Transverse colon (tissue), 4 donors: ENCODE measurements around the gene TMEM156. TPM values are rescaled to one million over a fixed set of nuclear protein-coding genes. Genes with fewer than 3 reads are reported as not detected.

ENCODE experiments used
- DNase-seq: peaks from one replicate; pipeline ENCODE4 v3.0.0-alpha.2; 2019
- H3K27ac ChIP-seq, 4 donors: fragments of 200-600 bp; sonication (generic); 2 replicates each; pipeline ENCODE4 v1.5.1; 2016 to 2018; ENCODE audit warnings: inconsistent platforms in 4 of 4
- H3K27me3 ChIP-seq: fragments of 200-600 bp; sonication (generic); 2 replicates; pipeline ENCODE4 v1.5.1; 2017; ENCODE audit warnings: inconsistent platforms
- H3K36me3 ChIP-seq, 4 donors: fragments of 200-600 bp; sonication (generic); 2 replicates each; pipeline ENCODE4 v1.5.1; 2017 to 2019; ENCODE audit warnings: inconsistent platforms in 4 of 4
- H3K4me1 ChIP-seq, 4 donors: fragments of 200-600 bp; sonication (generic); 2 replicates each; pipeline ENCODE4 v1.5.1; 2017 to 2020; ENCODE audit warnings: inconsistent platforms in 4 of 4
- H3K4me3 ChIP-seq, 4 donors: fragments of 200-600 bp; sonication (generic); 1 replicate in 1 of 4; 2 replicates in 3 of 4; pipeline versions ENCODE4 v1.5.1 to v1.6.1; 2017 to 2019; ENCODE audit warnings: inconsistent platforms in 4 of 4
- H3K9me3 ChIP-seq, 2 donors: fragments of 200-600 bp; sonication (generic); 2 replicates each; pipeline ENCODE4 v1.5.1; 2017 to 2019; ENCODE audit warnings: inconsistent platforms in 2 of 2
- CTCF ChIP-seq, 5 experiments: fragments of 200-600 bp in 3 of 5; fragments of 450-650 bp in 2 of 5; sonication (generic) in 3 of 5; IDR thresholded peaks; 1 replicate in 2 of 5; 2 replicates in 3 of 5; pipeline ENCODE4 v1.5.1; 2016 to 2017; ENCODE audit warnings: antibody characterized with exemption in 5 of 5, inconsistent platforms in 3 of 5, mild to moderate bottlenecking in 2 of 5, moderate library complexity in 1 of 5
- EP300 ChIP-seq: sonication (generic); formaldehyde crosslinking; IDR thresholded peaks from one replicate; pipeline ENCODE4 v1.6.1; 2017; ENCODE audit warnings: antibody characterized with exemption, low read depth
- POLR2A ChIP-seq: fragments of 450-650 bp; IDR thresholded peaks from one replicate; pipeline ENCODE4 v1.6.1; 2016; ENCODE audit warnings: antibody characterized with exemption, mild to moderate bottlenecking, moderate library complexity
- POLR2AphosphoS5 ChIP-seq, 3 donors: sonication (generic); formaldehyde crosslinking; IDR thresholded peaks; one replicate each; pipeline ENCODE4 v1.6.1; 2016; ENCODE audit warnings: antibody characterized with exemption in 3 of 3
- WGBS, 2 donors: methylation state at CpG; one replicate each; pipeline ENCODE4 v1.1.5; 2018; ENCODE audit warnings: low coverage in 1 of 2; 5-methylcytosine and 5-hydroxymethylcytosine counted together
- in situ Hi-C, 4 donors: fragments of 200-750 bp; cut with MboI; loops; one replicate each; pipeline versions ENCODE4 v1.15.0 to v1.15.1; 2017; ENCODE audit warnings: low sequenced_read_pairs in 3 of 4, low pct_ligation_motif_present in 1 of 4, low pct_unique_long_range_greater_than_20kb in 1 of 4
- intact Hi-C: fragments of 100-400 bp; cut with DNase I; formaldehyde crosslinking; loops from one replicate; pipeline ENCODE4 v1.15.1; 2023; ENCODE audit warnings: low total_unique reads
- total RNA-seq, 4 donors: library from RNA; depleted of rRNA; stranded (reverse); fragments of >200 nt; gene quantifications; one replicate each; pipeline ENCODE4 v1.1.0, GENCODE V29; 2016

The TMEM156 gene
- total RNA-seq, 4 donors from 2014 or later = 0.96 to 2.9 TPM; not detected in 2

DNA sequence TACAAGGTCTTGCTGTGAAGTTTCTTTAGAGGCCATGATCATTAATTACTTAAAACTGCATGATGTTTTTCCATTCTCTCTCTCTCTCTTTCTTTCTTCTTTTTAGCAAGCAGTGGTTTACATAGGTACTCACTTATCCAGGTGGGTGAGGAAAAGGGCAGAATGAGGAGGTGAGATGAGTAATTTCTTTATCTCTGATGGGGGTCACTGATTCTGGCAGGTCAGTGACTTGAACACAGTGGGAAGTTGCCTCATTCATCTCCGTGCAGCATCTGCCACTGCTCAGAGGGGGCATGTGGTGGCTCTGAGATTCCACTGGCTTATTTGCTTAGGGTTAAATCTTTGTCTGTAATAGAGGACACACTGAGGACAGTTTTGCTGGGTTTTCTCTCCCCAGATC lies 102.0 kb downstream of the TMEM156 start:
- 59% methylated on average over 1 of the region's 1 CpG; no CpG with 5 or more reads in 1 of the 2 donors for WGBS, 2 donors
- no peaks in the 10 kb centered on the region for H3K27me3 ChIP-seq
- in situ Hi-C loops (no loop called here), intact Hi-C loops (no loop called here)
- H3K9me3 ChIP-seq = no peaks in the 10 kb centered on the region
- H3K4me1 ChIP-seq = peaks cover 0 to 13% (median 5%) of the 10 kb centered on the region in 4 donors
- no peak for TF ChIP-seq POLR2AphosphoS5 (IDR thresholded peaks at IDR 0.05)
- TF ChIP-seq POLR2A = no peak
- TF ChIP-seq CTCF (IDR thresholded peaks at IDR 0.05) = no peak
- TF ChIP-seq EP300 = no peak
- H3K4me3 ChIP-seq = no peak overlapping the region
- DNase-seq = no peak
- peak overlapping the region; percentile 40 to 76 (median 58) for H3K27ac ChIP-seq
- peaks cover 0 to 39% (median 19%) of the 10 kb centered on the region in 4 donors for H3K36me3 ChIP-seq

- 77 to 100% methylated on average over 4 to 9 of the region's 9 CpGs for WGBS, 2 donors
- TF ChIP-seq POLR2AphosphoS5 (IDR thresholded peaks at IDR 0.05) = no peak
- TF ChIP-seq CTCF (IDR thresholded peaks at IDR 0.05) = no peak
- no peak for TF ChIP-seq EP300
- no peak for TF ChIP-seq POLR2A
- H3K4me1 ChIP-seq = peaks cover 0 to 13% (median 5%) of the 10 kb centered on the region in 4 donors
- intact Hi-C loops (no loop called here), in situ Hi-C loops (no loop called here)
- no peak overlapping the region for H3K4me3 ChIP-seq
- H3K27ac ChIP-seq = peak overlapping the region; percentile 40 to 76 (median 58)
- no peaks in the 10 kb centered on the region for H3K9me3 ChIP-seq
- H3K36me3 ChIP-seq = peaks cover 0 to 37% (median 19%) of the 10 kb centered on the region in 4 donors
- no peak for DNase-seq
- H3K27me3 ChIP-seq = no peaks in the 10 kb centered on the region
Observed at GRCh38 chr4:38928974-38929373, 103.2 kb downstream of the TMEM156 start.

GRCh38 chr4:38928568-38928967 lies 103.6 kb downstream of the TMEM156 start:
- no peak for TF ChIP-seq CTCF (IDR thresholded peaks at IDR 0.05)
- TF ChIP-seq EP300 = no peak
- no peak for TF ChIP-seq POLR2A
- TF ChIP-seq POLR2AphosphoS5 (IDR thresholded peaks at IDR 0.05) = no peak
- Histone ChIP-seq H3K27me3 (no peaks in the 10 kb centered on the region), H3K27ac (peak overlapping the region; percentile 40 to 76 (median 58)), H3K4me3 (no peak overlapping the region), H3K36me3 (peaks cover 0 to 35% (median 17%) of the 10 kb centered on the region in 4 donors), H3K4me1 (peaks cover 3 to 13% (median 5%) of the 10 kb centered on the region in 4 donors), H3K9me3 (no peaks in the 10 kb centered on the region)
- in situ Hi-C loops (no loop called here), intact Hi-C loops (no loop called here)
- DNase-seq = no peak
- WGBS, 2 donors = 88% methylated on average over 3 of the region's 3 CpGs; no CpG with 5 or more reads in 1 of the 2 donors

DNA sequence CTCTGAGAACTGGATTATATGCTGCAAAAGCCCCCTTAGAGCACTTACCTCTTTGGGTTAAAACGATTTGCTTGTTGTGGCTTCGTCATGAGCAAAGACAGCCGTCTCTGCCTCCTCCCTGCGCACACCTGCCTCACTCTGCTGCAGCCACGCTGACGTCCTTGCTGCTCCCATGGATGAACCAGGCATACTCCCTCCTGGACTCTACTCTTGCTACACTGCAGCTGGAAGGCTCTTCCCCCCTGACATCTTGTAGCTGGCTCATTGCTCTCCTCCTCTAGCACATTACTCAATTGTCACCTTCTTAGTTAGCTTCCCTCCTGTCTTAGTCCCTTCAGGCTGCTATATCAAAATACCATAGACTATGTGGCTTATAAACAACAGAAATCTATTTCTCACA lies 105.3 kb downstream of the TMEM156 start:
- TF ChIP-seq CTCF (IDR thresholded peaks at IDR 0.05) = no peak
- TF ChIP-seq POLR2A = no peak
- no peak for TF ChIP-seq EP300
- no peak for TF ChIP-seq POLR2AphosphoS5 (IDR thresholded peaks at IDR 0.05)
- Histone ChIP-seq H3K9me3 (no peaks in the 10 kb centered on the region), H3K4me1 (peaks cover 4 to 20% (median 8%) of the 10 kb centered on the region in 4 donors), H3K36me3 (peaks cover 0 to 18% (median 9%) of the 10 kb centered on the region in 4 donors), H3K27me3 (no peaks in the 10 kb centered on the region), H3K4me3 (no peak overlapping the region), H3K27ac (peak overlapping the region; percentile 49 to 73 (median 60))
- 90% methylated on average over 6 of the region's 6 CpGs; no CpG with 5 or more reads in 1 of the 2 donors for WGBS, 2 donors
- in situ Hi-C loops = no loop called here
- DNase-seq = no peak
- intact Hi-C loops = no loop called here
